GM18907 (cell line): ENCODE results near the gene IGSF23.

Experiments
- ATAC-seq: cut with Tn5 transposase; IDR thresholded peaks from one replicate; pipeline ENCODE4 v1.9.1; 2021; ENCODE audit warnings: mild to moderate bottlenecking, moderate library complexity; ENCODE audit not compliant: unreplicated experiment

The IGSF23 gene

GRCh38 chr19:44613295-44614178, at the start of gene IGSF23:
Gene IGSF23, plus strand, starts transcription at chr19:44613563. Its CDS starts 83 bp downstream, at chr19:44613646.
- no peak for ATAC-seq

- no peak for ATAC-seq
Observed at GRCh38 chr19:44566984-44567383, 46.4 kb upstream of the IGSF23 start.

- no peak for ATAC-seq
Observed at GRCh38 chr19:44567745-44568144, 45.6 kb upstream of the IGSF23 start.

DNA sequence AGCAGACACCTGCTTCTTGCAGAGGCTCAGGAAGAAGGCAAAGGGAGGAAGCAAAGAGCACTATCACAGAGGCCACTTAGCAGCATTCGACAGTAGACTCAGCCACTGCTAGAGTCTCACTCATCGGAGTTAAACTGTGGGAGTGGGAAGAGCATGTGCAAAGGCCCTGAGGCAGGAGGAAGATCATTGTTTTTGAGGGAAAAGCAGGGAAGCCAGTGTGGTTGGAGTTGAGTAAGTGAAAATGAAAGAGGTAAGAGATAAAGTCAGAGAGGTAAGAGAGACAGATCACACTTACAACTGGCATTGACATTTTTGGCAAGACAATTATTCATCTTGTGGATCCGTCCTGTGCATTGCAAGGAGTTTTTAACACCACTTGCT, 42.8 kb upstream of the IGSF23 start:
- ATAC-seq: no peak

DNA sequence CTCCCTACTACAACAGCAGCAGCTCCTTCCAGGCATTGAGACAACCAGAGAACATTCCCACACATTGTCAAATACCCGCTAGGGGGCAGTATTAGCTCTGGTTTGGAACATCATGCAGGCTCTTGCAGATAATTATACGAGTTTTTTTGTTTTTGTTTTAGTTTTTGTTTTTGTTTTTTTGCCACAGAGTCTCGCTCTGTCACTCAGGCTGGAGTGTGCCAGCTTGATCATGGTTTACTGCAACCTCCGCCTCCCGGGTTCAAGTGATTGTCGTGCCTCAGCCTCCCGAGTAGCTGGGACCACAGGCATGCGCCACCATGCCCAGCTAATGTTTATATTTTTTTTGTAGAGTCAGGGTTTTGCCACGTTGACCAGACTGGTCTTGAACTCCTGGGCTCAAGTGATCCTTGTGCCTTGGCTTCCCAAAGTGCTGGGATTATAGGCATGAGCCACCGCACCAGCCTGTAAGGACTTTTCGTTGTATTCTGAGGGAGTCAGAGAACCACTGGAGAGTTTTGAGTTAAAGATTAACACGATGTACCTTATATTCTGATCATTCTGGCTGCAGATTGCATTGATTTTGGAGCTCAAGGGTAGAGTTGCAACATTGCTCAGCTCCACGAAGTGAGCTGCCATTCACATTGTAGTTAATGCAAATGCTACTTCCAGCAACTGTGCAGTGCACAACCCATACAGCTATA, 42.2 kb upstream of the IGSF23 start:
- ATAC-seq: no peak

- no peak for ATAC-seq
Observed at GRCh38 chr19:44571830-44572580, 41.4 kb upstream of the IGSF23 start.

DNA sequence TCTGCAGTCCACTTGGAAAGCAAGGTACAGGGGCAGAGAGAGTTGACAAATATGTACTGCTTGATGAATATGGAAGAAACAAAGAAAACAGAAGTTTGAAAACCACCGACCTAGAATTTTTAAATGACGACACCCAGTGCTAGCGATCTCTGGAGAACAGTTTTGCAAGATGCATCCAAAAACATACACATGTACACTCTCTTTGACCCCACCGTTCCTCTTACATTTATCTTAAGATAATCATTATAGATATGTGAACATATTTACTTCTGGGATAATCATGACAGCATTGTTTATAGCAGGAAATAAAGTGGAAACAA, 40.8 kb upstream of the IGSF23 start:
- no peak for ATAC-seq

- ATAC-seq: no peak
Observed at GRCh38 chr19:44573183-44573582, 40.2 kb upstream of the IGSF23 start.

DNA sequence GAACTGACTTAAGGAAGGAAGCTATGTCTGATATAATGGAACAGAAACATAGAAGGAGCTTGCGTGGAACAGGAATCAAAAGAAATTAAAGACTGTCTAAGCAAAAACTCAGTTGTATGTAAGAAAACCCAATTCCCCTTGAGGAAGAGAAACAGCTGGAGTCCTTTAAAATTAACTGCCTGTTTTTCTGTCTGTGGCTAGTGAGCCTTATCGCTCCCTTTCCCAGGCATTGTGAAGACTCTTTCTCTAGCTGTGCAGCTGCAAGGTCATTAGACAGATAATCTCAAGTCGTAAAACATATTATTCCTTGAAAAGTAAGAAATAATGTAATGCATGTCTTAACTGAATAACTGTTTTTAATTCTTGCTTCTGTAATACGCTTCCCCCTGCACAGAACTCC, 39.7 kb upstream of the IGSF23 start:
- ATAC-seq: no peak

- ATAC-seq: no peak
Observed at GRCh38 chr19:44574186-44574950, 39.0 kb upstream of the IGSF23 start.

GRCh38 chr19:44575116-44575700, 38.2 kb upstream of the IGSF23 start:
- no peak for ATAC-seq

DNA sequence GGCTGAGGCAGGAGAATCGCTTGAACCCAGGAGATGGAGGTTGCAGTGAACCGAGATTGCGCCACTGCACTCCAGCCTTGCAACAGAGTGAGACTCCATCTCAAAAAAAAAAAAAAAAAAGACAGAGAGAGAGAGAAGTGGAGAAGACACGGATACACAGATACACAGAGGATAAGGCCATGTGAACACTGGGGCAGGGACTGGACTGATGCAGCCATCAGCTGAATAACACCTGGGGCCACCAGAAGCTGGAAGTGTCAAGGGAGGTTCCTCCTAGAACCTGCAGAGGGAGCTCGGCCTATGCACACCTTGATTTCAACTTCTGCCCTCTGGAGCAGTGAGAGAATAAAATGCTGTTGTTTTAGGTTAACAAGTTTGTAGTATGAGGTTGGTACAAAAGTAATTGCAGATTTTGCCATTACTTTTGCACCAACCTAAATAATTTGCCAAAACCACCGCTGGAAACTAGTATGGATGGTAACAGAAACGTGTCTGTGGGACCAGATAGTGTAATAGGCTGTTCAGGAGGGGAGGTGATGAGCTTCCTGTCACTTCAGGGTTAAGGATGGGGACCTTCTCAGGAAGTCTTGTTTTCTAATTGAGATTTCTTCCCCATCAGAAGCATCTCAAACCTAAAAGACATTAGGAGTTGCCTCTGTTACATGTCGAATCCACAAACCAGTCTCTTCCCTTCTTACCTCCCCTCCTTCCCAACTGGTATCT, 36.4 kb upstream of the IGSF23 start:
- ATAC-seq: no peak

- ATAC-seq: no peak
Observed at GRCh38 chr19:44577566-44577874, 35.8 kb upstream of the IGSF23 start.

DNA sequence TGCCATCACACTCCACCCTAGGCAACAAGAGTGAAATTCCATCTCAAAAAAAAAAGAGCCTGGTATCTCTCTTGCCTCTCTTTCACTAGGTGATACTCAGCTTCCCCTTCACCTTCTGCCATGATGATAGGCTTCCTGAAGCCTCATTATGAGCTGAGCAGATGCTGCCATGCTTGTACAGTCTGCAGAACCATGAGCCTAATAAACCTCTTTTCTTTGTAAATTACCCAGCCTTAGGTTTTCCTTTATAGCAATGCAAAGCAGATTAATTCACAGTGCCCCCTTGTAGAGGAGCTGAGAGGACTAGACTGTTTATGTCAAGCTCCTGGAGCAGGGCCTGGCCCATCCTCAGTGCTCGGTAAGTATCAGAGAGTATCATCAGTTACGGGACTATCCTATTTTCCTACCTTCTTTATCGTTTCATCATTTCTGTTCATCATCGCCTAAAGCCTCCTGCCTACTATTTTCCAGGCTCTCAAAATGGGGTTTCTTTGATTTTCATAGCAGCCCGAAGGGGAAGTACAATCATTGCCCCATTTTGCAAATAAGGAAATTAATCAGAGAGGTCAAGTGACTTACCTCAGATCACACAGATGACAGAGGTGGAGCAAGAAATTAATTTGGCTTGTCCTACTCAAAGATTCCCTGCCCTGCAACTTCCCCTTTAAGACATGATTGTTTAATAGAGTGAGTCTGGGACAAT, 33.5 kb upstream of the IGSF23 start:
- ATAC-seq: no peak

DNA sequence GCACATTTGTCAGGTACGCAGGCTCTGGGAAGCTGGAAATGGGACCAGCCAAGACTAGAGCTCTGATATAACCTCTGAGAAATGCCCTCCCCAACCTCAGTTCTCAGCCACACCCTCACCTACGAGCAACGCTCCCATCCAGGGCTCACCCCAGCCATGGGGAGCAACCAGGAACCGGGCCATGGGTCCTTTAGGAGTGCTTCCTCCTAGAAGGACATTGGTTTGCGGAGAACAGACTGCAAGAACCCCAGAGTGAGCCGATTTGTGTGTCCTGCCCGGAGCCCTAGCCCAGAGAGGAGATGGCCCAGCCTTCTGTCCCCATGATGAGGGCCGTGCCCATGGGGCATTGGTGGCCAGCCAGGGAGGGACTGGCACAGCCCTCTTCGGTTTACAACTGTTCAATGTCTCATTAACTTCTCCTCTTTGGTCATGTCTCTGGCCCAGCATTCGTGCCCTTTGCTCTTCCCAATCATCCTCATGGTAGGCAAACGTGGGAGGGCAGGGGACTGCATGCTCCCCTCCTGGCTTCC, 32.9 kb upstream of the IGSF23 start:
- ATAC-seq: no peak

- ATAC-seq: no peak
Observed at GRCh38 chr19:44581288-44581687, 32.1 kb upstream of the IGSF23 start.

DNA sequence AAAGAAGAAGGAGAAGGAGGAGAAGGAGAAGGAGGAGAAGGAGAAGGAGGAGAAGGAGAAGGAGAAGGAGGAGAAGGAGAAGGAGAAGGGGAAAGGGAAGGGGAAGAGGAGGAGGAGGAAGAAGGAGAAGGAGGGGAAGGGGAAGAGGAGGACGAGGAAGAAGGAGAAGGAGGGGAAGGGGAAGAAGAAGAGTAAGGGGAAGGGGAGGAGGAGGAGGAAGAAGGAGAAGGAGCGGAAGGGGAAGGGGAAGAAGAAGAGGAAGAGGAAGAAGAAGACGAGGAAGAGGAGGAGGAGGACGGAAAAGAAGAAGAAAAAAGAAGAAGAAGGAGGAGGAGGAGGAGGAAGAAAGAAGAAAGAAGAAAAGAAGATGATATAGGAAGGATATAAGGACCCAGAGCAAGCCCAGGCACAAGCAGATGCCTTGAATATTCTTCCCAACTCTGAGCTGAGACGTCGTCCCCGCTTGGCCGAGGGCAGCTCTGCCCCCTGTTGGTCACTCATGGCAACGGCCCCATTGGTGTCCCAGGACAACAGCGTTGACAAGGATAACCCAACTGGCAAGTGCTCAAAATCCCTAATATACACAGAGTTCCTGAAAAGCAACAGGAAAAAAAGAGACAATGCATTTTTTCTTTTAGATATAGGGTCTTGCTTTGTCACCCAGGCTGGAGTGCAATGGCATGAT, 30.6 kb upstream of the IGSF23 start:
- ATAC-seq: no peak

DNA sequence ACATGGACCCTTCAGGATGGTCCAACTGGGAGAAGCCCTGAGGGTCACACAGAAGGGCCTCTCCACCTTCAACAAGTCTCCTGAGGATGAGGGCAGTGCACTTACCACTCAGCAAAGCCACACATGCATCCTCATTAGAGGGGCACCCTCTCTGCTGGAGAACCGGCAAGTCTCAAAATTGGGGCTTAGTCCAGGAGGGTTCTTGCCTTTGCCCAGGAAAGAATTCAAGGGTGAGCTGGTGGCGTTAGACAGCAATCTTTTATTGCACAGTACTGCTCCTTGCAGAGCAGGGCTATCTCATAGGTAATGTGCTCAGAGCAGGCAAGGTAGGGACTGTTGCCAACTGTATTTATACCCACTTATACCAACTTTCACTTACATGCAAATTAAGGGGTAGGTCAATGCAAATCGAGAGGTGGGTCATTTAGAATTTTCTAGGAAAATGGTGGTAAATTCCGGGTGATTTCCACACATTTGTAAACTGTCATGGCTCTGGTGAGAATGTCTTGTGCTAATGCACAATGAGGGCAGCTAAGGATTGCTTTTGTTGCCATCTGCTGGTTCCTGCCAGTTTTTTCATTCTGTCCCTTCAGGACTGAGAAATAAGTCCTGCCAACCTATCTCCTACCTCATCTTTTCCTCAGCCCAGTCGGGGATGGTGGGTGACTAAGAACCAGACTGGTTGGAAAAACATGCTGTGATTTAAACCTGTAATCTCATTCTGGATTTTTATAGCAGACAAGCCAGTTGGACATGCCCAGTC, 27.8 kb upstream of the IGSF23 start:
- ATAC-seq: no peak
